Keratinocyte (primary cell): Measurements from ENCODE around the gene ELF1.

Experiments used
- CTCF ChIP-seq, 3 experiments: IDR thresholded peaks in 1 of 3; conservative IDR thresholded peaks in 1 of 3; optimal IDR thresholded peaks in 1 of 3; 2 replicates in 2 of 3; 3 replicates in 1 of 3; pipeline versions ENCODE3 to v1.5.1; 2011; ENCODE audit warnings: low read length in 3 of 3, mild to moderate bottlenecking in 3 of 3, moderate library complexity in 2 of 3, control low read depth in 1 of 3, inconsistent platforms in 1 of 3; ENCODE audit not compliant: insufficient read depth in 2 of 3; ENCODE audit errors: extremely low read depth in 1 of 3
- EZH2 ChIP-seq: IDR thresholded peaks from one replicate; pipeline ENCODE4 v1.6.1; 2012; ENCODE audit warnings: inconsistent platforms, mild to moderate bottlenecking, low read length, moderate library complexity

GRCh38 chr13:40981361-40981760 lies 37.8 kb downstream of the ELF1 start:
- TF ChIP-seq CTCF (optimal IDR thresholded peaks at IDR 0.05 in 1 of 3, IDR thresholded peaks at IDR 0.05 in 1 of 3, conservative IDR thresholded peaks at IDR 0.05 in 1 of 3; ENCODE audit: extremely low read depth in 1 of 3, insufficient read depth in 2 of 3, low read length in 3 of 3) = no peak
- no peak for TF ChIP-seq EZH2
